ENCODE results near the gene ZNF74.
"Not testable (repeated sequence)": the region's sequence is repeated elsewhere in the genome, so short reads cannot be mapped to it uniquely, and the experiment has no call there.

The ZNF74 gene

DNA sequence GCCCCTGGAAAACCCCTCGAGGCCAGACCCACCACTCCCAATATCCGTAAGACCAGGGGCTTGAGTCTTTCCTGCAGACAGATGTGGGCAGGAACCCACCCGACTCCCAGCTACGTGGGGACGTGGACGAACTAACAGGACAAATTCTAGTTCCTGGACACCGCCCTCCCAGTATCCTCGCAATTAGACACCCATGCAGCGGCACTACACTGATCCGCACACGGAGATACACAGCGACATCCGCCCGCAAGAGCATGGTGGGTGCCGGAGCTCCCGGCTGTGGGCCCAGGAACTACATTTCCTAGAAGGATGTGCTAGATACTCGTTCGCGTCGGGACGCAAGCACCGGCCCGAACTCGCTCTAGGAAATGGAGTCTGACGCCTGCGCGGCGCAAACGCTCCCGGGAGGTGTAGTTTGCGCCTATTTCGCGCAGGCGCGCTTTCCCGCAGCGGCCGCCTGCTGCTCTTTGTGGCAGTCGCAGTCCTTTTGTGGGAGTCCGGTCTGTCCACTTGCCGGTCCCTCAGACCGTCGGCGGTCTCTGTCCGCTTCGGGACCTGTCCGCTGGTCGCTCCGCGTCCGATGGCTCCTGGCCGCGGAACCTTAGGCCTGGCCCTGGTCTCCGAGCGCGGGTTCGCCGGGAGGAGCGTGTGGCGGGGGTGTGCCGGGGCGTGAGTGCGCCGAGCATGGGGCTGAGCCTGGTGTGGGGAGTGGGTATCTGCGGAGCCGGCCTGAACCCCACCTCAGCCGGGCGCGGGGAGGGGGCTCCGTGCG is at the start of gene ZNF74:
ZNF74 (plus strand) TSS at position 447 of the 772 bp plus-strand sequence. CDS start 478 bp downstream, outside the sequence.
- peak; percentile 88 for DNase-seq

- not testable (repeated sequence) for DNase-seq
Observed at GRCh38 chr22:20346553-20346952, 47.4 kb upstream of the ZNF74 start.

DNA sequence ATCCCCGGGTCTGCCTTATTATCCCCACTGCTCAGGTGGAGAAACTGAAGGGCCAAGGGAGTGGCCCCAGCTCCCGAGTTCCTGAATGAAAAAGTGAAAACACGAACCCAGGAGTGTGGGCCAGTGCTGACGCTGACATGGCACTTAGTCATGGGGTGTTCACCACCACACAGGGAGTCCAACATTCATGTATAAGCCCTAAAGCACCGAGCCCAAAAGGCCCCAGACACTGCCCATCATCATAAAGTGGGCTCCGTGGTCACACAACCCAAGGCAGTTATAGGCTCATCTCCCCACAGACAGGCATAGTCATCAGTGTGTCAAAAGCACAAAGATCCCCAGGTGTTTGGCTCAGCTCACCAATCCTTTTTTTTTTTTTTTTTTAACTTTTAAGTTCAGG is 41.4 kb upstream of the ZNF74 start:
- not testable (repeated sequence) for DNase-seq

- no peak for DNase-seq
Observed at GRCh38 chr22:20354238-20354975, 39.5 kb upstream of the ZNF74 start.

GRCh38 chr22:20355939-20356636 is 37.9 kb upstream of the ZNF74 start:
- not testable (repeated sequence) for DNase-seq

GRCh38 chr22:20356906-20357305 is 37.0 kb upstream of the ZNF74 start:
- DNase-seq = not testable (repeated sequence)

GRCh38 chr22:20357967-20358366 is 36.0 kb upstream of the ZNF74 start:
- not testable (repeated sequence) for DNase-seq

DNA sequence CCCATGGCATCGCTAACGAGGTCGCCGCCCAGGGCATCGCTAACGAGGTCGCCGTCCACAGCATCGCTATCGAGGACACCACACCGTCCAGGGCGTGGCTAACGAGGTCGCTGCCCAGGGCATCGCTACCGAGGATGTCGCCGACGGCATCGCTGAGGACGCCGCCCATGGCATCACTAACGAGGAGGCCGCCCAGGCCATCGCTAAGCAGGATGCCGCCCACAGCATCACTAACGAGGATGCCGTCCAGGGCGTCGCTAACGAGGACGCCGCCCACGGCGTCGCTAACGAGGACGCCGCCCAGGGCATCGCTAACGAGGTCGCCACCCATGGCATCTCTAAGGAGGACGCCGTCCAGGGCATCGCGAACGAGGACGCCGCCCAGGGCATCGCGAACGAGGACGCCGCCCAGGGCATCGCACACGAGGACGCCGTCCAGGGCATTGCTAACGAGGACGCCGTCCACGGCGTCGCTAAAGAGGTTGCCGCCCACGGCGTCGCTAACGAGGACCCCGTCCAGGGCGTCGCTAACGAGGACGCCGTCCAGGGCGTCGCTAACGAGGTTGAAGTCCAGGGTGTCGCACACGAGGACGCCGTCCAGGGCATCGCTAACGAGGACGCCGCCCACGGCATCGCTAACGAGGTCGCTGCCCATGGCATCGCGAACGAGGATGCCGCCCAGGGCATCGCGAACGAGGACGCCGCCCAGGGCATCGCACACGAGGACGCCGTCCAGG is 35.3 kb upstream of the ZNF74 start:
- DNase-seq = not testable (repeated sequence)

DNA sequence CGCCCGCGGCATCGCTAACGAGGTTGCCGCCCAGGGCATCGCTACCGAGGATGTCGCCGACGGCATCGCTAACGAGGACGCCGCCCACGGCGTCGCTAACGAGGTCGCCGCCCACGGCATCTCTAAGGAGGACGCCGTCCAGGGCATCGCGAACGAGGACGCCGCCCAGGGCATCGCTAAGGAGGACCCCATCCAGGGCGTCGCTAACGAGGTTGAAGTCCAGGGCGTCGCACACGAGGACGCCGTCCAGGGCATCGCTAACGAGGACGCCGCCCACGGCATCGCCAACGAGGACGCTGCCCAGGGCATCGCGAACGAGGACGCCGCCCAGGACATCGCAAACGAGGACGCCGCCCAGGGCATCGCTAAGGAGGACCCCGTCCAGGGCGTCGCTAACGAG is 33.7 kb upstream of the ZNF74 start:
- DNase-seq = not testable (repeated sequence)

- DNase-seq = not testable (repeated sequence)
Observed at GRCh38 chr22:20360866-20361751, 32.8 kb upstream of the ZNF74 start.

DNA sequence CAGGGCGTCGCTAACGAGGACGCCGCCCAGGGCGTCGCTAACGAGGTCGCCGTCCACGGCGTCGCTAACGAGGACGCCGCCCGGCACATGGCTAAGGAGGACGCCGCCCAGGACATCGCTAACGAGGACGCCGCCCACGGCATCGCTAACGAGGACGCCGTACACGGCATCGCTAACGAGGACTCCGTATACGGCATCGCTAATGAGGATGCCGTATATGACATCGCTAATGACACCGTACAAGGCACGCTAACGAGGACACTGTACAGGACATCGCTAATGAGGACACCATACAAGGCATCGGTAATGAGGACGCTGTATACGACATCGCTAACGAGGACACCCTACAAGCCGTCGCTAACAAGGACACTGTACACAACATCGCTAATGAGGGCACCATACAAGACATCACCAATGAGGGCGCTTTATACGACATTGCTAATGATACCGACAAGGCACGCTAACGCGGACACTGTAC is 32.2 kb upstream of the ZNF74 start:
- not testable (repeated sequence) for DNase-seq

- DNase-seq = not testable (repeated sequence)
Observed at GRCh38 chr22:20362403-20362802, 31.5 kb upstream of the ZNF74 start.

DNA sequence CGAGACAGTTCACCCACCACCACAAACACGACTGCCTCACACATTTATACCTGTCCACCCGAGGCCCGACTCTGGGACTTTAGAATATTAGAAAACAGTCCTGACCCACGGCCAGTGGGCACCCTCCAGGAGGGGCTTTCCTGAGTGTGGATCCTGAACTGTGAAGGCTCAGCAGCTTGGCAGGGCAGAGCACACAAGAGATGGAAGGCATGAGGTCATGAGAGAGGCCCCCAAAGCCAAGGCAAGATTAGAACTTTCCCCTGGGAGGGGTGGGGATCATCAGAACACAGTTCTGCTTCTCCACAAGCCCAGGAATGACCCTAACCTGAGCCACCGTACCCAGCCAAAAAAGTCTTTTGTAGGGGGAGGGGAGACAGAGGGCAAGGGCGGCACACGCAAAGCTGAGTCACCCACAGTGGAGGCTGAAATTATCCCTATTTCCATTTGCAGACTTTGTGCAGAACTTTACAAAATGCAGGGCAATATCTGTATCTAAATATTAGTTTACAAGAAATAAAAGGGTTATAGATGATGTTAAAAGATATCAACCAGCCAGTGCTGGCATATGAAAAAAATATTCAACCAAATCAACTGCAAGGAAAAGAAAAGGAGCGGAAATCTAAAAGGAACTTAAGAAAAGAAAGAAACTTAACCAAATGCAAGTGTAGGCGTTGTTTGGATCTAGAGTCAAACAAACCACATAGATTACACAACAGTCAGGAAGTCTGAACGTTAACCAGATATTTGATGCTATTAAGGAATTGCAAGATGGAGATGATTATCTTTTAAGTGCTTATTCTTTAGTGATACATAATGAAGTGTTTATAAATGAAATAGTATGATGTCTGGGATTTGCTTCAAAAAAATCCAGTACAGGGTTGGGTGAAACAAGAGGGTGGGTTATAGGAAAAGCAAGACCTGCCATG is 29.4 kb upstream of the ZNF74 start:
- DNase-seq = not testable (repeated sequence)

DNA sequence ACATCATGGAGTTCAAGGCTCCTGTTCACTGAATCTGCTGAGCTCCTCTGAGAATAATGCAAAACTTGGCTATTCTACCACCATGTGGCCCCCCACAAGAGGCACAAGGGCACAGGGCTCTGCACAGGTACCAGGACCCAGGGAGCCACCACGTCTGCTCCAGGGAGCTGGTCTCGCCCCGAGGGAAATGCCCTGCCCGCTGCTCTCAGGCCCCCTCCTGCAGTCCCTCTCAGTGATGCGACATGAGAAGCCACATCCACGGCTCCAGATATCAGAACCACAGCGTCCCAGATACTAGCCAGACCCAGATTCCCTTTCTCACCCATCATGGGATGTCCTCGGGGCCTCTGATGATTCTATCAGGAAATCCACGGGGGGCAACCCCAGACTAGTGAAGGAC is 27.1 kb upstream of the ZNF74 start:
- DNase-seq = not testable (repeated sequence)

DNA sequence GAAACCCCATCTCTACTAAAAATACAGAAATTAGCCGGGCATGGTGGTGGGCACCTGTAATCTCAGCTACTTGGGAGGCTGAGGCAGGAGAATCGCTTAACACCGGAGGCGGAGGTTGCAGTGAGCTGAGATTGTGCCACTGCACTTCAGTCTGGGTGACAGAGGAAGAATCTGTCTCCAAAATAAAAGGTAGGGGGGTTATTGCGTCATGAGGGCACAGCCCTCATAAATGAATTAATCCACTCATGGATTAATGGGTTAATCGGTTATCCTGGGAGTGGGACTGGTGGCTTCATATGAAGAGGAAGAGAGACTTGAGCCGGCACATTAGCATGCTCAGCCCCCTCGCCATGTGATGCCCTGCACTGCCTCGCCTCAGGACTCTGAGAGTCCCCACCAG is 25.1 kb upstream of the ZNF74 start:
- DNase-seq = not testable (repeated sequence)

- not testable (repeated sequence) for DNase-seq
Observed at GRCh38 chr22:20371687-20372086, 22.3 kb upstream of the ZNF74 start.

DNA sequence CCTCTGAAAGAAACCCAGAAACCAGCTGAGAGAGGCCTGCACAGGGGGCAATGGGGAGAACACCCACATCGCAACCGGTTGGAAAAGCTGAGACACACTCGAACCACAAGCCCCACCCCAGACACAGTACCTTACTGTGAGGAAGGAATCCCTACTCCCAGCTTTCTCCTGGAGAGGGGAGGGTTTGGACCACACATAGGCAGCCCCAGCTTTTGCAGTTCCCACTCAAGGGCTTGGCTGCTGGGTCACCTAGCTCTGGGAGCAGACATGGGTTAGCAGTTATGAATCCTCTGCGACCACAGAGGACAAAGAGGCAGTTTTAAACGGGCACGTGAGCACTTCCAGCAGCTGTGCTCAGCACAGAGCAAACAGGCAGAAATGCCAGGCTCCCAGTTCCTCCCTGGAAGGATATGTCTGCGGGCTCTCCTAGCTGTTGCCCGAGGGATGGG is 21.5 kb upstream of the ZNF74 start:
- not testable (repeated sequence) for DNase-seq

DNA sequence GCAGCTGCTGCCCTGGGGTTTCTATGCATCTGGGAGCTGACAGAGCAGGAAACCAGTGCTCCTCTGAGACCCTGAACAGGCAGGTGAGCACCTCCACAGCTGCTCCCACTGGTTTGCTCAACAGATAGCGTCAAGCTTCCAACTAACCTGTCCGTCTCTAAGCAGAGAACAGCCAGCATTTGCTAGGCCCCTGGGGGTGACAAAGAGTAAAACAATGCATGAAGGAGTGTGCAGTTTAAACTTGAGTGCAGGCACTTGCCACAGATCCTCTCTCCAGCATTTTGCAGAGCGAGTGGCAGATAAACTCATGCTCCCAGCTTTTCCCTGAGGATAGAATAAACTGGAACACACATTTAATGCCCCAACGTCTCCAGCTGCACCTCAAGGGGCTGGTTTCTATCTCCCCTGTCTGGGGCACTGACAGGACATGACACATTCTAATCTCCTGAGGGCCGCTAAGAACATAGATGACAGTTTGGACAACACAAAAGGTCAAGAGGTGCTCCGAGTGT is 20.7 kb upstream of the ZNF74 start:
- DNase-seq = not testable (repeated sequence)

DNA sequence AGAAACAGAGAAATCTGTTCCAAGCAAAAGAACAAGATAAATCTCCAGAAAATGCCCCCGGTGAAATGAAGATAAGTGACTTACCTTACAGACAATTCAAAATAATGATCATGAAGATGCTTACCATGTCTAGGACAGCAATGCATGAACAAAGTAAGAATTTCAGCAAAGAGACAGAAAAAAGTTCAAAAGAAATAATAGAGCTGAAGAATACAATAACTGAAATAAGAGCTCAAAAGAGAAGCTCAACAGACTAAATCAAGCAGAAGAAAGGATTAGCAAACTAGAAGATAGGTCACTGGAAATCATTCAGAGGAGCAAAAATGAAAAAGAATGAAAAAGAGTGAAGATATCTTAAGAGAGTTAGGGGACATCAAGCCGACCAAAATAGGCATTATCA is 19.8 kb upstream of the ZNF74 start:
- DNase-seq = not testable (repeated sequence)

DNA sequence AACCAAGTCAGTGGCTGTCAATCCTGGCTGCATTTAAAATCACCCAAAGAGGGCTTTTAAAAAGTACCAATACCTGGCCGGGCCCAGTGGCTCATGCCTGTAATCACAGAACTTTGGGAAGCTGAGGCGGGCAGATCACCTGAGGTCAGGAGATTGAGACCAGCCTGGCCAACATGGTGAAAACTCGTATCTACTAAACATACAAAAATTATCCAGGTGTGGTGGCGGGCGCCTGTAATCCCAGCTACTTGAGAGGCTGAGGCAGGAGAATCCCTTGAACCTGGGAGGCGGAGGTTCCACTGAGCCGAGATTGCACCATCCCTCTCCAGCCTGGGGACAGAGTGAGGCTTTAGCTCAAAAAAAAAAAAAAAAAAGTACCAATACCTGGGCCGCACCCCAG is 17.7 kb upstream of the ZNF74 start:
- not testable (repeated sequence) for DNase-seq

Measured in CD4-positive, alpha-beta T cell treated with Interleukin-17A for 1 hour (primary cell).